ENCODE data around the gene CFL1. TPM values are rescaled to one million over a fixed set of nuclear protein-coding genes. Genes with fewer than 3 reads are reported as not detected.
"Not testable (repeated sequence)": the region's sequence is repeated elsewhere in the genome, so short reads cannot be mapped to it uniquely, and the experiment has no call there.

CFL1 gene
- total and polyA plus RNA-seq, 8 donors, result 389 to 1,430 (median 667) TPM

DNA sequence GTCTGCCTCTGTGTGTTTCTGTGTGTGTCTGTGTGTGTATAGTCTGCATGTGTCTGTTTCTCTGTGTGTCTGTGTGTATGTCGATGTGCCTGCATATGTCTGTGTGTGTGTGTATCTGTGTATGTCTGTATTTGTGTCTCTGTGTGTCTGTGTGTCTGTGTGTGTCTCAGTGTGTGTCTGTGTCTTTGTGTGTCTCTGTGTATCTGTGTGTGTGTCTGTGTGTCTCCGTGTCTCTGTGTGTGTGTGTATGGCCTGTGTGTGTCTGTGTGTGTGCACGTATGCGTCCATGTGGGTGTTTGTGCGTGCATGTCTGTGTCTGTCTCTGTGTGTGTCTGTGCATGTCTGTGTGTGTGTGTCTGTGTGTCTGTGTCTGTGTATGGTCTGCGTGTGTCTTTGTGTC is 23.8 kb downstream of the CFL1 start:
- H3K4me1 ChIP-seq, result peaks cover 16 to 20% (median 19%) of the 10 kb centered on the region in 4 donors
- TF ChIP-seq CTCF (IDR thresholded peaks at IDR 0.05) (no peak), POLR2AphosphoS5 (IDR thresholded peaks at IDR 0.05) (no peak), EP300 (IDR thresholded peaks at IDR 0.05) (no peak), POLR2A (IDR thresholded peaks at IDR 0.05) (no peak)
- intact Hi-C loops (cut with DNase I; ENCODE audit: low total_unique reads), result no loop called here
- no peaks in the 10 kb centered on the region for H3K9me3 ChIP-seq
- 40 to 71% (median 54%) methylated on average over 6 of the region's 6 CpGs for WGBS, 5 donors
- H3K27me3 ChIP-seq, result no peaks in the 10 kb centered on the region
- peak overlapping the region; percentile 62 to 73 (median 64) for H3K4me3 ChIP-seq
- no peak for DNase-seq
- no peaks in the 10 kb centered on the region for H3K36me3 ChIP-seq
- H3K27ac ChIP-seq, result peak overlapping the region in 1 of 5 donors; percentile 76

DNA sequence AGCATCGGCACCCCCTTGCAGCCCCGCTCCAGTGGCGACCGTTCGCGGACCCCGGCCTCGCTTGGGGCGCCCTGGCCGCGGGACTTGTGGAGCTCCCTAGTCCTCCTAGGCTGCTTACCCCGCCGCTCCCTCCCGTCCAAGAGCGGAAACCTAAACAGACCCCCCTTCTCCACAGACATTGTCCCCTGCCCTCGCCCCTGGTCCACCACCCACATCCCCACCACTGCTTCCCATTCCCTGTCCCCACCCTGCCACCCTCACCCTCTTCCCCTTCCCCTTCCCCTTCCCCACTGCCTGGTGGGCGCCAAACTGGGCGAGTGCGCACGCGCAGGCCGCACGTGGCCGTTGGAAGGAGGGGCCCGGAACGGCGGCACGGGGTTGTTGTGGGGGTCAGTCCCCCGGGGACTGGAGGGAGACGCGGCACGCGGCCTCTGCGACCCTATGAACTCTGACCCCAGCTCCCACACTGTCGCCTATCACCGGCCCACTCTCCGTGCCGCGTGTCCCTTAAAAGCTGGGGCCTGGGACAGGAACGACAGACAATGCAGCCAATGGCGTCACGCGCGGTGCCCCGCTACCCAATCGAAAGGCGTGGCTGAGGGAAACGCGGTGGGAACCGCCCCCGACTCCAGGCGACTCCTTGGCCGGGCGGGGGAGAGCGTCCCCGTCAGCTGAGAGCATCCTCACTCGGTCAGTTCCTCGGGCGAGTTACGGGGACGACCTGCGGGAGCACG is 24.5 kb downstream of the CFL1 start, which contains the start of gene SNX32:
Gene SNX32 (plus strand): TSS at position 667 of the 734 bp plus-strand sequence. CDS start 103 bp downstream, outside the sequence.
- Histone ChIP-seq H3K27ac (peak within 1 kb of the TSS in 4 of 5 donors; percentile 53 to 76 (median 60)), H3K27me3 (no peaks in the 10 kb centered on the region)
- intact Hi-C loops (cut with DNase I; ENCODE audit: low total_unique reads), result no loop called here

DNA sequence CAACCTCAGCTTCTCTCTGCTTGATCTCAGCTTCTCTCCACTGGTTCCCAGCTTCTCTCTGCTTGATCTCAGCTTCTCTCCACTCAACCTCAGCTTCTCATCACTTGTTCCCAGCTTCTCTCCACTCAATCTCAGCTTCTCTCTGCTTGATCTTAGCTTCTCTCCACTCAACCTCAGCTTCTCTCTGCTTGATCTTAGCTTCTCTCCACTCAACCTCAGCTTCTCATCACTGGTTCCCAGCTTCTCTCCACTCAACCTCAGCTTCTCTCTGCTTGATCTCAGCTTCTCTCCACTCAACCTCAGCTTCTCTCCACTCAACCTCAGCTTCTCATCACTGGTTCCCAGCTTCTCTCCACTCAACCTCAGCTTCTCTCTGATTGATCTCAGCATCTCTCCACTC is 25.7 kb downstream of the CFL1 start:
- H3K27me3 ChIP-seq; H3K4me3 ChIP-seq; H3K27ac ChIP-seq; DNase-seq; intact Hi-C loops (cut with DNase I; ENCODE audit: low total_unique reads); H3K9me3 ChIP-seq; H3K36me3 ChIP-seq: not testable (repeated sequence)
- peaks cover 16 to 20% (median 19%) of the 10 kb centered on the region in 4 donors for H3K4me1 ChIP-seq

More for the DNA sequence above, 24.5 kb downstream of the CFL1 start, which contains the start of gene SNX32:
- H3K4me3 ChIP-seq, result peak within 1 kb of the TSS; percentile 62 to 73 (median 64)
- 0 to 5% (median 1%) methylated on average over 52 to 63 of the region's 63 CpGs for WGBS, 5 donors
- peak; percentile 96 to 97 for DNase-seq
- peaks cover 16 to 20% (median 19%) of the 10 kb centered on the region in 4 donors for H3K4me1 ChIP-seq
- H3K9me3 ChIP-seq, result no peaks in the 10 kb centered on the region
- H3K36me3 ChIP-seq, result no peaks in the 10 kb centered on the region
- TF ChIP-seq POLR2AphosphoS5 (IDR thresholded peaks at IDR 0.05) (peak in 1 of 3 donors; percentile 73), POLR2A (IDR thresholded peaks at IDR 0.05) (no peak)

DNA sequence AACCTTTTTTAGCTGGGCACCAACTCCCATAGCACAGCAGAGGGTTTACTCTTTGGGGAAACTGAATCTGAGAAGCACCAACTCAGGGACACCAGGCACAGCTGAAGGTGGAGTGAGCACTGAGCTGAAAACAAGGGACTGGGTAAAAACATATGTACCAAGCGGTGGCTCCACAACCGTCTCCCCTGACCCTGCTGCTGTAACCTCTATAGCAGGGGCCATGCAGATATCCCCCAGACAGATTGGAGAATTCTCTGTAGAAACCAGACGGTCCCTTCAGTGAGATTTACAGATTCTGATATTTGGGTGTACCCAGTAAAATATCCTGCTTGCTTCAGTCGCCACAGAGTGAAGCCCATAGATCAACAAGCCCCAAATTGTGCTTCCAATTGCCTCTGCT is 28.5 kb downstream of the CFL1 start:
- no peak for DNase-seq
- Histone ChIP-seq H3K27me3 (no peaks in the 10 kb centered on the region), H3K4me3 (no peak overlapping the region), H3K27ac (no peak overlapping the region), H3K36me3 (no peaks in the 10 kb centered on the region), H3K9me3 (no peaks in the 10 kb centered on the region), H3K4me1 (peaks cover 15 to 18% (median 16%) of the 10 kb centered on the region in 4 donors)
- intact Hi-C loops (cut with DNase I; ENCODE audit: low total_unique reads), result no loop called here
- TF ChIP-seq POLR2A (IDR thresholded peaks at IDR 0.05), result no peak
- no peak for TF ChIP-seq POLR2AphosphoS5 (IDR thresholded peaks at IDR 0.05)
- TF ChIP-seq EP300 (IDR thresholded peaks at IDR 0.05), result no peak
- TF ChIP-seq CTCF (IDR thresholded peaks at IDR 0.05), result no peak
- WGBS, 5 donors, result 72 to 82% (median 79%) methylated on average over 4 of the region's 4 CpGs

DNA sequence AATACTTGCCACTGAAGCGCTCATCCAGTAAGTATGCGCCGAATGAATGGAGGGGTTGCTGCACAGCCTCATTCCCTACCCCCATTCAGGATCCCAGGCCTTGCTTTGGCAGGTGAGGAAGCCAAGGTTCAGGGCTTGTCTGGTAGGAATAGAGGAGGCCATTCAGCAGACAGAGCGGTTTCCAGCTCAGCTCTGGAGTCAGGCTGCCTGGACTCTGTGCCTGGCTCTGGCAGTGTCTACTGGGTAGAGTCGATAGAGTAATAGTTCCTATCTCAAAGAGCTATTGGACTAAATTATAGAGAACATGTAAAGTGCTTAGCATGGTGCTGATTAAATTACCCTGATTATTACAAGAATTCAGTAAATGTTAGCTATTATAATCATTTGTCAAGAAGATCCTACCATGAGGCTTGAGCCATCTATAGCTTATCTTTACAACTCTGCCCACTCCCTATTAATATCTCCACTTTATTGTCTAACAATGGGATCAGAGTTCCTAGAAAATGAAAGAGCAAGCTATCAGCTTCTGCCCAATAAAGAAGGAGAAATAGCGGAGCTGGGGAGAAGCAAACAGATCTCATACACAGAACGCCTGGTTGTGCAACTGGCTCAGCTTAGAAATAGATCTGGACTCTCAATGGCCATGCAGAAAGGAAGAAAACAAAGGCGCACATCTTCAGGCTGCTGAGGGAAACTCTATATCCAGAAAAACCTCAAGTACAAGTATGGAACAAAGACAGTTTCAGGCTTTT is 30.8 kb downstream of the CFL1 start:
- 56 to 70% (median 68%) methylated on average over 8 of the region's 8 CpGs for WGBS, 5 donors
- no peaks in the 10 kb centered on the region for H3K27me3 ChIP-seq
- intact Hi-C loops (cut with DNase I; ENCODE audit: low total_unique reads), result no loop called here
- H3K27ac ChIP-seq, result no peak overlapping the region
- H3K9me3 ChIP-seq, result no peaks in the 10 kb centered on the region
- H3K4me3 ChIP-seq, result no peak overlapping the region
- TF ChIP-seq POLR2A (IDR thresholded peaks at IDR 0.05) (no peak), CTCF (IDR thresholded peaks at IDR 0.05) (no peak), POLR2AphosphoS5 (IDR thresholded peaks at IDR 0.05) (no peak), EP300 (IDR thresholded peaks at IDR 0.05) (no peak)
- DNase-seq, result no peak
- peaks cover 5 to 16% (median 7%) of the 10 kb centered on the region in 4 donors for H3K4me1 ChIP-seq
- no peaks in the 10 kb centered on the region for H3K36me3 ChIP-seq
